Fibroblast of mammary gland (primary cell): Measurements from ENCODE around the gene CHSY3.

Experiments
- DNase-seq: peaks from one replicate; pipeline ENCODE4 v3.0.0-alpha.2; 2010; ENCODE audit warnings: low read depth
- H3K4me3 ChIP-seq: 2 replicates; pipeline ENCODE4 v1.5.1; 2011; ENCODE audit warnings: low read depth, mild to moderate bottlenecking, low read length, moderate library complexity; ENCODE audit not compliant: control insufficient read depth
- TF ChIP-seq, protein P1 (sequence below): conservative IDR thresholded peaks from 2 replicates; pipeline ENCODE4 v1.5.1; 2011; ENCODE audit warnings: low read depth, low read length, inconsistent platforms; ENCODE audit not compliant: control insufficient read depth, insufficient read depth

The CHSY3 gene

DNA sequence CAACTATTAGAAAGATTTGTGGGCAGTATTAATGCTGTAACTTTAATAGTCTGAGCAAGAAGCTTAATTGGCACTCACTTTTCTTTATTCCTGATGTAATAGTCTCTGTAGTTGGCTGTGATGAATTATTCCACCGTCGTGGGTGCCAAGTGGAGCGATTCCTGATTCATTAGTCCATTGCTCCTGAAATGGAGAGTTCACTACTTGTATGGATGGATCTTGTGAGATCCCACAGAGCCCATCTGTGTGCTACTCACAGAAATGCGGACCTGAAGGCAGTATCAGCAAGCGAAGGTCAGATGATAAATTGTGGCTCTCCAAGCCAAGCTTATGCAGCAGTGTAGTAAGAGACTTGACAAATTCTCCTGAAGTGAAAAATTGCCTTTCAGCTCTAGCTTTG lies 212.2 kb downstream of the CHSY3 start:
- no peak overlapping the region for H3K4me3 ChIP-seq
- TF ChIP-seq, protein P1, sequence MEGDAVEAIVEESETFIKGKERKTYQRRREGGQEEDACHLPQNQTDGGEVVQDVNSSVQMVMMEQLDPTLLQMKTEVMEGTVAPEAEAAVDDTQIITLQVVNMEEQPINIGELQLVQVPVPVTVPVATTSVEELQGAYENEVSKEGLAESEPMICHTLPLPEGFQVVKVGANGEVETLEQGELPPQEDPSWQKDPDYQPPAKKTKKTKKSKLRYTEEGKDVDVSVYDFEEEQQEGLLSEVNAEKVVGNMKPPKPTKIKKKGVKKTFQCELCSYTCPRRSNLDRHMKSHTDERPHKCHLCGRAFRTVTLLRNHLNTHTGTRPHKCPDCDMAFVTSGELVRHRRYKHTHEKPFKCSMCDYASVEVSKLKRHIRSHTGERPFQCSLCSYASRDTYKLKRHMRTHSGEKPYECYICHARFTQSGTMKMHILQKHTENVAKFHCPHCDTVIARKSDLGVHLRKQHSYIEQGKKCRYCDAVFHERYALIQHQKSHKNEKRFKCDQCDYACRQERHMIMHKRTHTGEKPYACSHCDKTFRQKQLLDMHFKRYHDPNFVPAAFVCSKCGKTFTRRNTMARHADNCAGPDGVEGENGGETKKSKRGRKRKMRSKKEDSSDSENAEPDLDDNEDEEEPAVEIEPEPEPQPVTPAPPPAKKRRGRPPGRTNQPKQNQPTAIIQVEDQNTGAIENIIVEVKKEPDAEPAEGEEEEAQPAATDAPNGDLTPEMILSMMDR: no peak
- DNase-seq: no peak

DNA sequence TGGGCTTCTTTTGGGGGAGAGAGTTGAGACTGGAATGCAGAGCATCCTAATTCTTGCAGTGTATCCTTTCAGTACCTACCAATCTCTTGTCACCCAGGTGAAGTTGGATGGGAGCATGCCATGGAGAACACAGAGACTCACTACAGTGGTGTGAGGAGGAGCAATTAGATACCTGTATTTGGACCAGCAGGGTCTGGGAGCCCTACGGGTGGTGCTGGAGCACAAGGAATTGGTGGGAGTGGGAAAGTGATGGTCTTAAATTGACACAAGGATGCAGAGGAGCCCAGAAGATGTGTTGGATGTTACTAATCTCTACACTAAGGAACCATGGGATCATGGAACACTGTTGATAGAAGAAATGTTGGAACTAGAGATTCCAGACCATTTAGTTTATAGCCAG lies 212.7 kb downstream of the CHSY3 start:
- TF ChIP-seq, protein P1: no peak
- no peak for DNase-seq
- no peak overlapping the region for H3K4me3 ChIP-seq

DNA sequence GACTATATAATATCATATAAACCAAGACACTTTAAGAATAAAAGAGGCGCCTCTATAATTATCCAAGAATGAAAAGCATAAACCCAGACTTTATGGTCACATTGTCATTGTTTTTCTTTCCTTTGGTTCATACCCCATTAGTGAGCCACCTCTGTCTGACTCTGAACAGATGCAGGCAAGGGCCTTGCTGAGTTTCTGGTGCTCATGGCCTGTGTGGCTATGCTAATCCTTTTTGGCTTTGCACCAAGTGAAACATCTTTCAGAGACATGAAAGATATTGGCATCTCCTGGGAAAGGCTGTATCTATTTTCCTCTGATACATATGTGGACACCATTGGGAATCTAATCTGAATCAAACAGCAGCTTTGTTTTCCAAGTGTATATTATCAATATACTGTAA lies 222.5 kb downstream of the CHSY3 start:
- TF ChIP-seq, protein P1: no peak
- DNase-seq: no peak

DNA sequence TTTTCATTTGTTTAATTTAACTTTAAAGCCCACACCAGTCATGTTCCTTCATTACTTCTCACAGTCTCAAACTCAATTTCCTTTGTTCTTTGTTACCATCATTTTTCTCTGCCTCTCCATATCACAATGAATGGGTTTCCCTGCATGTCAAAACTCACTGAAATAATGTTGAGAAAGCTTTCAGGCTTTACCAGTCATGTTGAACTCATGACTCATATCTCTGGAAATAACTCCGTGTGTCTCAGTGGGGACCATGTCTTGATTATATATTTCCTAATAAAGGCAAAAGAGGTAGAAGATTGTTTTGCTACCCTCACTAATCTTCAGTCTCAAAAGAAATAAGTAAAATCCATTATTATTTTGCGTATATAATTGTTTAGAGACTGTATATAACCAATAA lies 231.2 kb downstream of the CHSY3 start:
- peak; percentile 83 for DNase-seq
- no peak overlapping the region for H3K4me3 ChIP-seq
- TF ChIP-seq, protein P1: no peak

More for the DNA sequence above, 222.5 kb downstream of the CHSY3 start:
- no peak overlapping the region for H3K4me3 ChIP-seq

DNA sequence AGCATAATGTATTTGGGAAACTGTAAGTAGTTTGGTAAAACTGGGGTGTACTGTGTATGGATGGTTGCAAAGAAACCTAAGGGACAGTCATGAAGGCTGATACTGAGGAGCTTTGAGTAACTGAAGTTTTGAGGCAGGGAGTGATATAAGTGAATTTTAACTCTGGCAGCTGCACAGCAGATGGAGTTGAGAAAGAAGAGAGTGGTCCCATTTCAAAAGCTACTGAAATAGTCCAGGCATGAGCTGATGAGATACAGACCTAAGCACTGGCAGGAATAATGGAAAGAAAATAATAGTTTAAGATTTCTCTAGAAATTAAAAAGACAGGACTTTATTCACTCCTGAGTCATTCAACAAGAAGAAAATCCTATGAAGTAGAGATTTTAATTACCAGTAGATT lies 232.0 kb downstream of the CHSY3 start:
- peak; percentile 57 for DNase-seq
- H3K4me3 ChIP-seq: no peak overlapping the region
- TF ChIP-seq, protein P1: no peak

DNA sequence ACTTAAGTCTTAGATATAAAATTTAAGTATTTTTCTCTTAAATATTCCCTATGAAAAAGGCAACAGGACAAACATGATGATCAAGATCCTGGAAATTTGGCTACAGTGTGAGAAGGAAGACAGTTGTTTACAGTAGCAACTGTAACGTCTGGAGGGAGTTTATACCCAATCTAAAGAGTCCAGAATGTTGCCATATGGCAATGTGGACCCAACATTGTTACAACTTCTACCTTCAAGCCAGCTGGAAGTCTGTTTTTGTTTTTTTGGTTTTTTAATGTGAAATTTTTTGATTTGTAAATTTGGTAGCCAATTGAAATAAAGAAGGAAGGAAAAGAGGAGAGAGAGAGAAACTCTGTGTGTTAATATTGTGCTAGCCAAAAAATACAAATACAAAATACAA lies 233.4 kb downstream of the CHSY3 start:
- no peak for DNase-seq
- TF ChIP-seq, protein P1: no peak
- no peak overlapping the region for H3K4me3 ChIP-seq

DNA sequence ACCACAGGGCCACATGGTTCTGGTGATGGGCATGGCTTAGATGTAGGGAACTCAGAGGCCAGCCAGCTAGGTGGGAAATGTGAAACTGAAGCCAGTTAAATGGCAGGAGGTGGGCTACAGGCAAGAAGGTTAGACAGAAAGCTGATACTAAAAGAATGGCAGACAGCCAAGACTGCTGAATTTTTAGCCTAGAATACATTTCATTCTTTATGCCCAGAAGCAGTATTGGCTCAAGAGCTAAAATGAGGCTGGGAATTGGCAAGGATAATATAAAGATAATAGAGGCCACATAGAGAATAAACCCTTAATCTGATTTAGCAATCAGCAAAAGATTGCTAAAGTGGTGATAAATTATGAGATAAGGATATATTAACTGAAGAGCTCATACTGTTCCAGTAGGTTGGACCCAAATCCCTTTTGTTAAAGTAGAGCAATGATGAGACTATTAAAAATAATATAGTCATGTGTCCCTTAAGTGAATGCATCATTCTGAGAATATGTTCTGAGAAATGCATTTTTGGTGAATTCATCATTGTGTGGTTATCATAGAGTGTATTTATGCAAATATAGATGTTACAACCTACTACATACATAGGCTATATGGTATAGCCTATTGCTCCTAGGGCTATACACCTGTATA lies 234.3 kb downstream of the CHSY3 start:
- H3K4me3 ChIP-seq: no peak overlapping the region
- peak; percentile 54 for DNase-seq
- TF ChIP-seq, protein P1: no peak
